ENCODE measurements around the gene PIGZ.
"Not testable (repeated sequence)": the region's sequence is repeated elsewhere in the genome, so short reads cannot be mapped to it uniquely, and the experiment has no call there.

PIGZ gene

DNA sequence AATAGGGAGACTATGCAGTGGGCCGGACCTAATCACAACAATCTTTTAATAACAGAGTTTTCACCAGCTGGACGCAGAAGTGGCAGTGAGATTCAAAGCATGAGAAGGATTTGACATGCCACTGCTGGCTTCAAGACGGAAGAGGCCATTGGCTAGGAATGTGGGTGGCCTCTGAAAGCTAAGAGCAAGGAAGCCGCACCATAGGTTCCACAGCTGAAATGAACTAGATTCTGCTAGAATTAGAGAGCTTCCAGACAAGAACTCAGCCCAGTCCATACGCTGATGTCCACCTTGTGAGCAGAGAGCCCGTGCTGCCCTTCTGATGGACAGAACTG, 19.4 kb downstream of the PIGZ start:
- DNase-seq (ENCODE audit: low read depth), result no peak

DNA sequence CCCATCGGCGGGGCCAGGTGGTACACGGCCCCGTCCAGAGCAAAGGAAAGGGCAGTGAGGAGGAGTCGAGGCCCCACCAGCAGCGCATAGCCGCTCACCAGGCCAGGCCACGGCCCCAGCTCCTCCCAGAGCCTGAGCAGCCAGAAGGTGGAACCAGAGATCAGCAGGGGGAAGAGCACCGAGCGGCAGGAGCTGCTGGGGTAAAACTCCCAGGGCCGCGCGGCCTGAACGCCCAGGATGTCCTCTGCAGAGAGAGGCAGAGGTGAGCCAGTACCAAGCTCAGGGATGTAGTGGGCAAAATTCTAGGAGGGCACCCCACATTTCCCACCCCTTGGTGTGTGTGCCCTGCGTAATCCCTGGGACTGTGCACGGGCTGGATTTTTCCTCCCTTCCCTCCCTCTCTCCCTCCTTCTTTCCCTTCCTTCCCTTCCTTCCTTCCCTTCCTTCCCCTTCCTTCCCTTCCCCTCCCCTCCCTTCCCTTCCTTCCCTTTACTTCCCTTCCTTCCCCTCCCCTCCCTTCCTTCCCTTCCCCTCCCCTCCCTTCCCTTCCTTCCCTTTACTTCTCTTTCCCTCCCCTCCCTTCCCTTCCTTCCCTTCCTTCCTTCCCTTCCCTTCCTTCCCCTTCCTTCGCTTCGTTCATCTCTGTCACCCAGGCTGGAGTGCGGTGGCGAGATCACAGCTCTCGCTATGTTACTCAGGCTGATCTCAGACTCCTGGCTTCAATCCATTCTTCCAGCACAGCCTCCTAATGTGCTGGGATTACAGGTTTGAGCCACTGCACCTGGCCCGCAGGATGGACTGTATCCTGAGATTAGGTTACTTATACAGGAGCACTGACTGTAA, 20.0 kb downstream of the PIGZ start:
- no peak for DNase-seq (ENCODE audit: low read depth)

DNA sequence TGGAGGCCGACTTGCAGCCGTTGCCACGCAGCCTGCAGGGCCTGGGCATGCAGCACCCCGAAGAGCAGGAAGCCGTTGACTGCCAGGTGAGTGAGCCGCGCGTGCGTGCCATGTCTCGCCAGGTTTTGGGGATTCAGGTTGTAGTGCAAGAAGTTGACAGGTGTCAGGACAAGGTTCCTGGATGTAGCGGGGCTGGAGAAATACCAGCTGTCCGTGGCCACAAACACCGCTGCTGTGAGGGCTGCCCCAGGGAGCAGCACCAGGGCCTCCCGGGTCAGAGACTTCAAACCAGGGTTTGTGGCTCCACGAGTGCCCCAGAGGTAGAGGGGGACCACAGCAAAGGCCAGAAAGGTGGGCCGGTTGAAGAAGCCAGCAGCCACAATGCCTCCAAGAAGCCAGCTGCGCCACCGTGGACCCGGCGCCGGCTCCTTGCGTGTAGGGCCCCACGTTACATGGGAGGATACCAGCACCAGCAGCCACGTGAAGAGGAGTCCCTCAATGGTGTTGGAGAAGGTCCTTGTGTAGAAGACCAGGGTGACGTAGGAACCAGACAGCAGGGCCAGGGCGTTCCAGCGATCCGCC, 20.7 kb downstream of the PIGZ start:
- no peak for DNase-seq (ENCODE audit: low read depth)

DNA sequence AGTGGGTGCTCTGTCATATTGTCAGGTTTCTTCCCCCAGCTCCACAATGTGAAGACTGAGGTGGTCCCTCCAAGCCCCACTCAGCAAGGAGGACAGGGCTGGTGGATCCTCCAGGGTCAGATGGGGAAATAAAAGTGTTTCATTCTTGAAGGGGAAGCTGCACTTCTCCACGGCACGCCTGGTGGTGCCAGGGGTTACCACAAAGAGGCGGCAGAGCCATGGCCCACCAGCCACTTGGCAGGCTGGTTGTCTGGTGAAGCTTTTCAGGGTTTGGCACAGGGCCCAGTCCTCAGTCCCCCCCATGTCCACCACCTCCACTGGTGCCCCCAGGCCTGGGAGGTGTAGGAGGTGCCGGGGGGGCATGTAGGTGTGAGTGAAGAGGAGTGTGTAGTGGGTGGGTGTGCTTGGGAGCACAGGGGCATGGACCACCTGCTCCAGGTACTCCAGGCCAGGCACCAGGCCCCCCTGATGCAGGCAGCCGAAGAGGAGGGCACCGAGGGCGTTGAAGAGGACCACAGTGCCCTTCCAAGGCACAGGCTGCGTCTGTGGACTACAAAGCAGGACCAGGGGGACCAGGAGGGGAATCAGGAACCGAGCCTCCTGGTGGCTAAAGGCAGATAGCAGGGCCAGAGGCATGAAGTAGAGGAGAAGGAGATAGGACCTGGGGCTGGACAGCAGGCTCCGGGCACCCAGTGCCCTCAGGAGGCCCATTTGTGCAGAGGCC, 21.3 kb downstream of the PIGZ start:
- DNase-seq (ENCODE audit: low read depth), result no peak

DNA sequence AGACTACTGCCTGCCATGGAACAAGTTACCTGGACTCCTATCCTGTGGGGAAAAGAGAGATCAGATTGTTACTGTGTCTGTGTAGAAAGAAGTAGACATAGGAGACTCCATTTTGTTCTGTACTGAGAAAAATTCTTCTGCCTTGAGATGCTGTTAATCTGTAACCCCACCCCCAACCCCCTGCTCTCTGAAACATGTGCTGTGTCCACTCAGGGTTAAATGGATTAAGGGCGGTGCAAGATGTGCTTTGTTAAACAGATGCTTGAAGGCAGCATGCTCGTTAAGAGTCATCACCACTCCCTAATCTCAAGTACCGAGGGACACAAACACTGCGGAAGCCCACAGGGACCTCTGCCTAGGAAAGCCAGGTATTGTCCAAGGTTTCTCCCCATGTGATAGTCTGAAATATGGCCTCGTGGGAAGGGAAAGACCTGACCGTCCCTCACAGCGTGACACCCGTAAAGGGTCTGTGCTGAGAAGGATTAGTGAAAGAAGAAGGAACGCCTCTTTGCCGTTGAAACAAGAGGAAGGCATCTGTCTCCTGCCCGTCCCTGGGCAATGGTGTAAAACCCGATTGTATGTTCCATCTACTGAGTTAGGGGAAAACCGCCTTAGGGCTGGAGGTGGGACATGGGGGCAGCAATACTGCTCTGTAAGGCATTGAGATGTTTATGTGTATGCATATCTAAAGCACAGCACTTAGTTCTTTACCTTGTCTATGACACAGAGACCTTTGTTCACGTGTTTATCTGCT, 24.4 kb downstream of the PIGZ start:
- DNase-seq (ENCODE audit: low read depth), result not testable (repeated sequence)

DNA sequence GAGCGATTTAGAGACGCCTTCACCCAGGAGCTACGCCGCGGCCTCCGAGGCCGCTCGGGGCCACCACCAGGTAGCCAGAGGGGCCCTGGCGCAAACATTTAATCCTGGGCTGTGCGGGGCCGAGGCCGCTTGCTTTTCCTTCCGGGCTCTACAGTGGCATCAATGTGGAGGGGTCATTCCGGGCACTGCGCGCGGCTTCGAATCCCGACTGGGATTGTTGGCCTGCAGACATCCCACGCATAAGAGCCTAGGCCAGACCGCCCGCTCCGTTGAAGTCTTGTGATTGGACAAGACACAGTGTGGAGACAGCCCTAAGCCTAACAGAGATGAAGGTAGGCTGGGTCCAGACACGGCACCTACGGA, 25.7 kb downstream of the PIGZ start:
- no peak for DNase-seq (ENCODE audit: low read depth)

DNA sequence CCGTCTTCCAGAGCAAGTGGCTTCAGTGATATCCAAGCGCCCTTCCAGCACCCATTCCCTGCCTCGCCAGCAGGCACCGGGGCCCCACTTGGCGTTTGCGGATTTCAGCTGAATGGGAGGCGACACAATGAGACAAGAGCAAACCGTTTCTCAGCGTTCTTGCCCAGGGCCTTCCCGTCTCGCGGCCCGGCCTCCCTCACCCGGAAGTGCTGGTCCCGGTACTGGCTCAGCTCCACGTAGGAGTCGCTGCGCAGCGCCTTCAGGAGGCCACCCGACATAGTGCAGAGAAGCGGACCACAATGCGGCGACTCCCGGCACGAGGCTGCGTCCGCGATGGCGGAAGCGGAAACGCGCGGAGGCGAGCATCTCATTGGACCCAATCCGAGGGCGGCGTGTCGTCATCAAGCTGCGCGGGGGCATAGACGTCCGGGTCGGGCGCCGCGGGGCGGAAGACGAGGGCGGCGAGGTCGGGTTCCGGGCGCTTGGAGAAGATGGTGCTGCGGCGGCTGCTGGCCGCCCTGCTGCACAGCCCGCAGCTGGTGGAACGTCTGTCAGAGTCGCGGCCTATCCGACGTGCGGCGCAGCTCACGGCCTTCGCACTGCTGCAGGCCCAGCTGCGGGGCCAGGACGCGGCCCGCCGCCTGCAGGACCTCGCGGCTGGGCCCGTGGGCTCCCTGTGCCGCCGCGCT, 26.3 kb downstream of the PIGZ start, which contains the start of gene NCBP2:
Gene NCBP2, minus strand, starts transcription at position 303 of the 689 bp plus-strand sequence. Its CDS starts 25 bp downstream, at position 278.
- DNase-seq (ENCODE audit: low read depth), result peak; percentile 88

DNA sequence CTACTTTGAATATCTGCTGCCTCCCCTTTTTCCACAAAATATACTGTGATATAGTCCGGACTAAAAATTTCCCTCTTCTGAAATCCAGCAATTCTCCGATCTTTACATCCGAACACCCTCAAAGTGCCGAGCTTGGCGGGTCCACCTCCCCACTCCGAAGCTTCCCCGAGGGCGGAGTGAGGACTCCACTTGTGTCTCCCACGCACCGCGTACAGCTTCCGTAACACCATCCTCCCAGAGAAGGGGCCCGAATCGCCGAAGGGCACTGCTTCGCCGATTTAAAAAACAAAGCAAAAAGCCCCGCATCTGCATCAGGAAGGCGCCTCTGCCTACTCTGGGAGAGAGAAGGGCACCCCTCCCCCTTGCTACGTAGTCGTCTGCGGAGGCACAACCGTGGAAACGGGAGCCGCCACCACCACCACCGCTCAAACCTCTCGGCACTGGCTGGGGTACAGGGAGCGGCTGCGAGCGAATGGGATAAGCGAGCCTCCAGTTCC, 26.9 kb downstream of the PIGZ start:
- peak; percentile 15 for DNase-seq (ENCODE audit: low read depth)

DNA sequence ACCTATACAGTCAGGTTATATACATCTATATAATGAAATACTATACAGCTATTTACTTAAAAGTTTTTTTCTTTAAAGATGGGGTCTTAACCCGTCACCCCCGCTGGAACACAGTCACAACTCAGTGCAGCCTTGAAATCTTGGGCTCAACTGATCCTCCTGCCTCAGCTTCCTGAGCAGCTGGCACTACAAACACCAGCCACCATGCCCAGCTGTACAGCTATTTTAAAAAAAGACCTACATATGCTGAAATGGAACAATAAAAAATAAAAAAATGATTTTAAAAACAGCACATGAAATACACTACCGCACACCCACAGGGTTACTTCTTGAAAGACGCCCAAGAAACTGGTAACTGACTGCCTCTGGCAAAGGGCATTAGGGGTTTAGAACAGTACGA, 30.1 kb downstream of the PIGZ start:
- no peak for DNase-seq (ENCODE audit: low read depth)

DNA sequence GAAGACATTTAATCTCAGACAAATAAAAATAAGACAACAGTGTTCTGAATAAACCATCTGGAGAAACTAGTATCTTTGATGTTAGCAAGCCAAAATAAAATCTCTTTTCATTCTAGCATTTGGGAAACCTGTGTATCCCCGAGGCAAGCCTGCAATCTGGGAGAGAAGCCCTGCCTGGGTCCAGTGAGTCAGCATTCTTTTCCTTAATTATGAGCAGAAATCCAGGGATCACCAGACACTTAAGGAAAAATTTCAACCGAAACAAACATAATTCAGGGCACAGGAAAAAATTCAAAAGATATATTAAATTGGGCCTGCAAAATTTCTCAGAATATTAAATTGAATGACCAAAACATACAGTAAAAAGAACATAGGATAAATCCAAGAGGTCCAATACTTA, 30.5 kb downstream of the PIGZ start:
- no peak for DNase-seq (ENCODE audit: low read depth)

DNA sequence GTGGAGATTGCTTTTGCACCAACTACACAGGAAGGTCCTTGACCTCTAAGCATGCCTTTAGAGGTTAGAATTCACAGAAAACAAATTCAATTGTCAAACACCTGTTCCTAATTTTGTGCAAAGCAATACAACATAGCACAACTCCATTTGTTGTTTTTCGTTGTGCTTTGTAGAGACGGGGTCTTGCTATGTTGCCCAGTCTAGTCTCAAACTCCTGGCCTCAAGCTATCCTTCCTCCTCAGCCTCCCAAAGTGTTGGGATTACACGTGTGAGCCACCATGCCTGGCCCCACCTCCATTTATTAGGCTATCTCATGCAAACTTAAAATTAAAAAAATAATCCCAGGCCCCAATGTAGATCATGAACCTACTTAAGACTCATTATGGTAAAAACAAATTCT, 32.3 kb downstream of the PIGZ start:
- no peak for DNase-seq (ENCODE audit: low read depth)

DNA sequence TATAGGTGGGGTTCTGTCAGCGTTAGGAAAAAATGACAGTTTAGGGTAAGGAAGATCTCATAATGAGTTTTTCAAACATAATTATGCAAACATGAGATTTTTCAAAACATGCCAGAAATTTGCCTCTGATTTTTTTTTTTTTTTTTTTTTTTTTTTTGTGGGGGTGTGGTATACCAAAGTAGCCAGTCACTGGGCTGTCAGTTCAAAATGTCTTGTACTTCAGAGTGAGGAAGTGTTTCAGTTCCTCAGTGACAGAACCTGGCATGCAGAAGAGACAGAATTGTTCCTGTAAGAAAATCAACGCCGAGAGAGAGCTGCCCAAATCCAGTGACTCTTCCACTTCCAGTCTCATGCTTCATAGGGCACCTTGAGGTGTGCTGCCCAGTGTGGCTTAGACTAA, 36.0 kb downstream of the PIGZ start:
- DNase-seq (ENCODE audit: low read depth), result no peak

DNA sequence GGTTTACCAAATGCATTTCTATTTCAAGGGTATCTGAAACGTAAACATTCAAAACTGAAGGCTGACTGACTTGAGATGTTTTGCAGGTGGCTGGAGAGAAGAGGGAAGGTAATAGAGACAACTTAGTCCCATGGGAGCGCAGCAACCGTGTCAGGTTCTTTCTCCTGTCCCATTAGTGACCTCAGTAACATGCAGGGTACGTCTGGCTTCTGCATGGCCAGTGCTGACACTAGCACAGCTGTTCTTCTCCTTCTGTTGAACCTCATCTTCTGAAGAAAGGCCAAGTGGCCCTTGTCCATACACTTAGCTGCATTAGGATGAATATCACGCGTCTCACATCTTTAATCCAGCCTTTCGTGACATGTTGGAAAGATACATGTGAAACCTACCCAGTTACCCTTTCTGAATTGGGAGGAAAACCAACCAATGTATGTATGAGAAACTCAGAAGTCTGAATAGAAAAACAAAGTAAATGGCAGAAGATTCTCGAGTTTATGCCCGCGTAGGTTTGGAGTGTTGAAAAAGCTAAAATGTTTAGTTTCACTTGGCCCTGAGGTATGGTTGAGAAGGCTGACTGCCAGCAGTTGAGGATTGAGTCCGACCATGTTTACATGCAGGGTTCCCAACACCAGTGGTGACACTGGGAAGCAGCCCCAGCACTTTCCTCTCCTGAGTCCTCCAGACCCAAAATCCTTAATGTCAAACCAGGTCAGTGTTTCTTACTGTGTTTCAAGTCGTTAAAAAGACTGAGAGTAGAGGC, 36.6 kb downstream of the PIGZ start:
- no peak for DNase-seq (ENCODE audit: low read depth)

DNA sequence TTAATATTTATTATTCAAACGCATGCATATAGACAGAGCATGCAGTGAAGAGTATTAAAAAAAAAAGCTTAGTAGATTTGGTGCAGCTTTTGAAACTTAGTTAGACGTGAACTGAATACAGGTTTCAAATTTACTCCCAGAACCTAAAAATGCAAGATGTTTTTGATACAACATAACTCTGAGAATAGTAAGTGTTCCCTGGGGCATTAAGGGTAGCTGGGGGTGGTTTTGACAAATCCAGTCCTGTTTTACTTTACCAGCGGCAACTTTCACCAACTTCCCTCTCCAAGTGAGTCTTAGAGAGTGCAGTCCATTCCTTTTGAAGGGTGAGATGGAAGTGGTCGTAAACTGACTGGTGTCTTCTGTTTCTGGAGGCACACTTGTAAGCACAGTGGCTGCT, 37.5 kb downstream of the PIGZ start:
- DNase-seq (ENCODE audit: low read depth), result no peak

DNA sequence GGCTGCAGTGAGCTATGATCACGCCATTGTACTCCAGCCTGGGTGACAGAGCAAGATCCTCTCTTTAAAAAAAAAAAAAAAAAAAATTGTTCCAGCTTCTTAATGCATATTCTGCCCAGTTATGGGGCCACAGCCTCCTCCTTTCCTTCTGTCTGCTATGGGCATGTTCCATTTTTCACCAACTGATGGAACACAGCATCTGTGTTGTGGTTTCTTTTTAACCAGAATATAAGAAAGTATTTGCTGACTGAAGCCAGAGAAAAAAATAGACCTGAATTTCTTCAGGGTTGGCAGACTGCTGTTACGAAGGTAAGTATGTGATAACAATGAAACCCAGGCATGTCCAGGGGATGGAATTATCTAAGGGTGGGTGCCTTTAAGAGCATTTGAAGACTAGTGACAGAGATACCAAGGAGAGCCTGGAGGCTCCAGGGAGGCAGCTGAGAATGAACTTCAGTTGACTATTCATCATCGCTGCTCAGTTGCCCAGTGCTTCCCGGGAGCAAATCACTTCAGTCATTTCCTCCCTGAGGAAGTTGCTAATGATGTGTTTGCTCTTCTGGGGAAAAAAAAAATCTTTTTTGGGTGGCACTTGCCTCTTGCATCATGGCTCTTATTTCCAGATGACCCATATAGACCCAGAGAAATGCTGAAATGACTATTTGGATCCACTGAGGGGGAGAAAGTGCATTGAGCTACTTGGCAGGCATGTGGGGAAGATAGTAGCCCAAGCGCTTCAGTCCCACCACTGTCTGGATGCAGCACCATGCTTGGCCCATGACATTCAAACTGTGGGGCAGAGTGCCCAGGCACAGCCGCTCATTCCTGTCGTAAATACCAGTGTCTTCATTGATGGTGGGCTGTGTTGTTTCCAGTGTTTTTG, 40.8 kb downstream of the PIGZ start:
- DNase-seq (ENCODE audit: low read depth), result no peak

DNA sequence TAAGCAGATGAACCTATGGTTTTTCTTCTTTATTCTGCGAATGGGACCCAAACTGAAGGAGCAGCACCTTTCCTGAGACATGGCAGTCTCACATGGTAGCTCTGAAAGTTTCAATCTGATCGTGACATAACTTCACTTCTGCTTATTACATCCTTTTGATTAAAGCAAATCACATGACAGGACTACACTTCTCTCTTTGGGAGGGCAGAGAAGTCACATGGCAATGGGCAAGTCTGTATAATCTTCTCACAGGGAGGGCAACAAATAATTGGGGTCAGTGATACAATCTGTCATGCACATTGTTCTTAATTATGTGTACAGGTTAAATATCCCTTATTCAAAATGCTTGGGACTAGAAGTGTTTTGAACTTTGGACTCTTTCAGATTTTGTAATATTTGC, 47.9 kb downstream of the PIGZ start:
- DNase-seq (ENCODE audit: low read depth), result no peak

DNA sequence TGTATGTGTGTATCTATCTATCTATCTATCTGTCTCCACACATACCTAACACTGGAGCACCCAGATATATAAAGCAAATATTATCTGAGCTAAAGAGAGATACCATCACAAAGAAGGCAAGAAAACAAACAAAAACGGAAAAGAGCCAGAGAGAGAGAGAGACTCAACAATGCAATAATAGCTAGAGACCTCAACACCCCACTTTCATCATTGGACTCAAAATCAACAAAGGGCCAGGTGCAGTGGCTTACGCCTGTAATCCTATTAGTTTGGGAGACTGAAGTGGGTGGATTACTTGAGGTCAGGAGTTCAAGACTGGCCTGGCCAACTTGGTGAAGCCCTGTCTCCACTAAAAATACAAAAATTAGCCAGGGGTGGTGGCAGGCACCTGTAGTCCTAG, 49.7 kb downstream of the PIGZ start:
- no peak for DNase-seq (ENCODE audit: low read depth)

DNA sequence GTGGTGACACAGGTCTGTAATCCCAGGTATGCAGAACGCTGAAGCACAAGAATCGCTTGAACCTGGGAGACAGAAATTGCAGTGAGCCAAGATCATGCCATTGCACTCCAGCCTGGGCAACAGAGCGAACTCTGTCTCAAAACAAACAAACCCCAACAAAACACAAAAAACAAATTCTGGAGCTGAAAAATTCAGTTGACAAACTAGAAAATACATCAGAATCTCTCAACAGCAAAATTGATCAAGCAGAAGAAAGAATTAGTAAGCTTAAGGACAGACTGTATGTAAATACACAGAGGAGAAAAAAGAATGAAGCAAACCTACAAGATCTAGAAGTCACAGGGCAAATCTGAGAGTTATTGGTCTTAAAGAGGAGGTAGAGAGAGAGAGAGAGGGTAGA, 51.6 kb downstream of the PIGZ start:
- DNase-seq (ENCODE audit: low read depth), result no peak

DNA sequence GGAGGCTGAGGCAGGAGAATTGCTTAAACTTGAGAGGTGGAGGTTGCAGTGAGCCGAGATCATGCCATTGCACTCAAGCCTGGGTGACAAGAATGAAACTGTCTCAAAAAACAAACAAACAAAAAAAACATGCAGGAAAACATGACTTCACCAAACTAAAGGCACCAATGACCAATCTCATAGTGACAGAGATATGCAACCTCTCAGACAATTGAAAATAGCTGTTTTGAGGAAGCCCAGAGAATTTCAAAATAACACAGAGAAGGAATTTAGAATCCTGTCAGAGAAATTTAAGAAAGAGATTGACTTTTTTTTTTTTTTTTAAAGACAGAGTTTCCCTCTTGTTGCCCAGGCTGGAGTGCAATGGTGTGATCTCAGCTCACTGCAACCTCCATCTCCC, 52.4 kb downstream of the PIGZ start:
- DNase-seq (ENCODE audit: low read depth), result no peak

DNA sequence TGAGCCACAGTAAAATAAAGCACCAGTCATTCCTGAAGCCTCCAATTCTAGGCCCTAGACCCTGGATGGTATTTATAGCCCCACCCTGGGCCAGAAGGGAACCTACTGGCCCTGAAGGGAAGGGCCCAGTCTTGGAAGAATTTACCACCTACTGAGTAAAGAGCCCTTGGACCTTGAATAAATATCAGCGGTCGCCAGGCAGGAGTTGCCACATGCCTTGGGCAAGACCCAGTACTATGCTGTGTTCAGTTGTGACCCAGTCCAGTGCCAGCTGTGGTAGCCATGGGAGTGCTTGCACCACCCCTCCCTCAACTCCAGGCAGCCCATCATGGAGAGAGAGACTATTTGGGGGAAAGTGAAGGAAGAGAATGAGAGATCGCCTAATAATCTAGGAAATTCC, 53.3 kb downstream of the PIGZ start:
- DNase-seq (ENCODE audit: low read depth), result no peak

Data from HS-5 (cell line).